ENCODE measurements around the gene CEP55. TPM values are rescaled to one million over a fixed set of nuclear protein-coding genes. Genes with fewer than 3 reads are reported as not detected.

The CEP55 gene
- total and polyA plus RNA-seq, 9 of the 15 experiments (the other 6 are each of a cell fraction or from before 2014, with no cell fraction given) = 4.4 to 32.5 (median 18.1) TPM

DNA sequence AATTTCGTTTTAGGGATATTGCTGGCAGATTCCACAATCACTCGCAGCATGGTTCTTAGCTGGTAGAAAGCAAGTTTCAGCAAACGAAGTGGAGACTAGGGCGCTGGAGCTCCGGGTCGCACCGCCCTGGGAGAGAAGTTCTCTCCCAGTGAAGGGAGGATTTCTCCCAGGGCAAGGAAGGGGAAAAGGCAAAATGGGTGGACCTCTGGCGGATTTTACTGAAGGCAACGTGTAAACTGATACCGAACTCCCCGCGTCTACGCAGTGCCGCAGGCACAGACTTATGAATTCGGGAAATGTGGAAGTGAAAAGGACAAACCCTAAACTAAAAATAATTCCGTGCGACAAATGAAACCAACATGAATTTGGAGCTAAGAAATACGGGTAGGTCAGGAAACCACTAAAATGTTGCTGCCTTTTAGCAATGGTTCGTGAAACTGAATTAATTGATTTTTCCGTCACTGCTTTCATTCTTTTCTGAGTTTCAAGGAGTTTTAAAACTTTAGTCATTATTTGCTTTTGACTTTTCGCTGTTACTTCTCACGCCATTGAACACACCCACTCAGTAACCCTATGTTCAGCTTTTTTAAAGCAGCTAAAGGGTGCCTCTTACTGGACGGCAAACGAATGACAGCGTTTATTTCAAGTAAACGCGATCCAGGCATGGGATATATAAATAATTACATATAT lies 14.1 kb upstream of the CEP55 start, which contains the start of gene MYOF (continued):
- TF ChIP-seq CTCF (IDR thresholded peaks at IDR 0.05 in 2 of 3, conservative IDR thresholded peaks at IDR 0.05 in 1 of 3; ENCODE audit: insufficient read depth in 2 of 3, low read depth in 1 of 3, low read length in 3 of 3) (peak in 2 of 3 experiments; percentile 53 to 69; a peak in 3 of 6 replicates), ZSCAN29 (IDR thresholded peaks at IDR 0.05) (peak; percentile 93), CBX2 (IDR thresholded peaks at IDR 0.05; ENCODE audit: insufficient read depth, low read length, poor library complexity, severe bottlenecking) (peak; percentile 92), TBL1XR1 (IDR thresholded peaks at IDR 0.05; ENCODE audit: low read length in 2 of 2) (no peak), BMI1 (IDR thresholded peaks at IDR 0.05; ENCODE audit: low read length) (peak; percentile 47; the same call in 1 of the 2 replicates), CBX8 (IDR thresholded peaks at IDR 0.05; ENCODE audit: borderline replicate concordance, extremely low read depth, low read depth, low read length, poor library complexity, severe bottlenecking) (peak; percentile 97), ZNF589 (CRISPR knock-in tag; IDR thresholded peaks at IDR 0.05; ENCODE audit: low read depth) (no peak), ZFP36 (IDR thresholded peaks at IDR 0.05; ENCODE audit: low read depth, low read length, partially characterized antibody) (peak; percentile 40)

GRCh38 chr10:93485690-93486089 lies 10.7 kb upstream of the CEP55 start:
- ChIA-PET POLR2A (no interaction called here), CTCF (ENCODE audit: low intra/inter-chr PET ratio) (no interaction called here)
- no peak overlapping the region for H3K4me2 ChIP-seq (ENCODE audit: insufficient read depth, low read length)
- H3K9ac ChIP-seq (ENCODE audit: insufficient read depth in 1 of 2, low read depth in 2 of 2, low read length in 2 of 2) = no peak overlapping the region
- H3K4me1 ChIP-seq (replicated peaks in 1 of 2; ENCODE audit: control insufficient read depth in 2 of 2, insufficient read depth in 2 of 2, low read length in 2 of 2) = no peaks in the 10 kb centered on the region
- FAIRE-seq (no peak), ATAC-seq (no peak), DNase-seq (ENCODE audit: extremely low read depth in 1 of 4, low spot score in 3 of 4) (no peak)
- WGBS (ENCODE audit: insufficient coverage, low coverage, missing lambda C conversion rate) = 0% methylated on average over 1 of the region's 1 CpG
- H3K27ac ChIP-seq (ENCODE audit: extremely low read depth, low read depth, low read length) = no peak overlapping the region
- H4K20me1 ChIP-seq (replicated peaks; ENCODE audit: control insufficient read depth, insufficient read depth, low read length) = no peaks in the 10 kb centered on the region
- no peaks in the 10 kb centered on the region for H3K9me1 ChIP-seq (ENCODE audit: control insufficient read depth, insufficient read depth, low read length)
- in situ Hi-C loops (cut with MboI) = no loop called here
- intact Hi-C loops (cut with micrococcal nuclease) = no loop called here
- H2AFZ ChIP-seq (ENCODE audit: low read depth, low read length) = no peak overlapping the region
- H3K36me3 ChIP-seq (ENCODE audit: control insufficient read depth, insufficient read depth, low read length) = no peaks in the 10 kb centered on the region
- BruUV-seq (replicated peaks) = no TSS peak
- no peaks in the 10 kb centered on the region for H3K9me3 ChIP-seq (replicated peaks; ENCODE audit: control insufficient read depth, insufficient read depth, low read depth, low read length)
- H3K4me3 ChIP-seq = no peak overlapping the region
- no peaks in the 10 kb centered on the region for H3K79me2 ChIP-seq (ENCODE audit: control insufficient read depth, insufficient read depth, low read length)
- H3K27me3 ChIP-seq (ENCODE audit: control insufficient read depth in 2 of 2, insufficient read depth in 2 of 2, low read length in 2 of 2) = peaks cover 5 to 7% of the 10 kb centered on the region in 2 experiments; a peak in 3 of 5 replicates
- TF ChIP-seq POLR2A (conservative IDR thresholded peaks at IDR 0.05) (no peak), NONO (IDR thresholded peaks at IDR 0.05; ENCODE audit: low read depth in 2 of 2, low read length in 1 of 2) (no peak), SOX6 (IDR thresholded peaks at IDR 0.05) (no peak), HIVEP1 (CRISPR knock-in tag; IDR thresholded peaks at IDR 0.05) (no peak), ILK (tag; IDR thresholded peaks at IDR 0.05; ENCODE audit: borderline replicate concordance, low read depth) (no peak)
- TF ChIP-seq, protein P1, sequence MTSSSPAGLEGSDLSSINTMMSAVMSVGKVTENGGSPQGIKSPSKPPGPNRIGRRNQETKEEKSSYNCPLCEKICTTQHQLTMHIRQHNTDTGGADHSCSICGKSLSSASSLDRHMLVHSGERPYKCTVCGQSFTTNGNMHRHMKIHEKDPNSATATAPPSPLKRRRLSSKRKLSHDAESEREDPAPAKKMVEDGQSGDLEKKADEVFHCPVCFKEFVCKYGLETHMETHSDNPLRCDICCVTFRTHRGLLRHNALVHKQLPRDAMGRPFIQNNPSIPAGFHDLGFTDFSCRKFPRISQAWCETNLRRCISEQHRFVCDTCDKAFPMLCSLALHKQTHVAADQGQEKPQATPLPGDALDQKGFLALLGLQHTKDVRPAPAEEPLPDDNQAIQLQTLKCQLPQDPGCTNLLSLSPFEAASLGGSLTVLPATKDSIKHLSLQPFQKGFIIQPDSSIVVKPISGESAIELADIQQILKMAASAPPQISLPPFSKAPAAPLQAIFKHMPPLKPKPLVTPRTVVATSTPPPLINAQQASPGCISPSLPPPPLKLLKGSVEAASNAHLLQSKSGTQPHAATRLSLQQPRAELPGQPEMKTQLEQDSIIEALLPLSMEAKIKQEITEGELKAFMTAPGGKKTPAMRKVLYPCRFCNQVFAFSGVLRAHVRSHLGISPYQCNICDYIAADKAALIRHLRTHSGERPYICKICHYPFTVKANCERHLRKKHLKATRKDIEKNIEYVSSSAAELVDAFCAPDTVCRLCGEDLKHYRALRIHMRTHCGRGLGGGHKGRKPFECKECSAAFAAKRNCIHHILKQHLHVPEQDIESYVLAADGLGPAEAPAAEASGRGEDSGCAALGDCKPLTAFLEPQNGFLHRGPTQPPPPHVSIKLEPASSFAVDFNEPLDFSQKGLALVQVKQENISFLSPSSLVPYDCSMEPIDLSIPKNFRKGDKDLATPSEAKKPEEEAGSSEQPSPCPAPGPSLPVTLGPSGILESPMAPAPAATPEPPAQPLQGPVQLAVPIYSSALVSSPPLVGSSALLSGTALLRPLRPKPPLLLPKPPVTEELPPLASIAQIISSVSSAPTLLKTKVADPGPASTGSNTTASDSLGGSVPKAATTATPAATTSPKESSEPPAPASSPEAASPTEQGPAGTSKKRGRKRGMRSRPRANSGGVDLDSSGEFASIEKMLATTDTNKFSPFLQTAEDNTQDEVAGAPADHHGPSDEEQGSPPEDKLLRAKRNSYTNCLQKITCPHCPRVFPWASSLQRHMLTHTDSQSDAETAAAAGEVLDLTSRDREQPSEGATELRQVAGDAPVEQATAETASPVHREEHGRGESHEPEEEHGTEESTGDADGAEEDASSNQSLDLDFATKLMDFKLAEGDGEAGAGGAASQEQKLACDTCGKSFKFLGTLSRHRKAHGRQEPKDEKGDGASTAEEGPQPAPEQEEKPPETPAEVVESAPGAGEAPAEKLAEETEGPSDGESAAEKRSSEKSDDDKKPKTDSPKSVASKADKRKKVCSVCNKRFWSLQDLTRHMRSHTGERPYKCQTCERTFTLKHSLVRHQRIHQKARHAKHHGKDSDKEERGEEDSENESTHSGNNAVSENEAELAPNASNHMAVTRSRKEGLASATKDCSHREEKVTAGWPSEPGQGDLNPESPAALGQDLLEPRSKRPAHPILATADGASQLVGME (CRISPR knock-in tag; IDR thresholded peaks at IDR 0.05) = no peak

Data from K562 (cell line).